Esophagus squamous epithelium (tissue), 5 donors: ENCODE results near the gene USB1. TPM values are rescaled to one million over a fixed set of nuclear protein-coding genes. Genes with fewer than 3 reads are reported as not detected.
A peak's percentile ranks its signal among the peaks of the same experiment; 100 is the strongest.

Experiments used
- DNase-seq: peaks from one replicate; lab custom pipeline; 2025; lab: John Stamatoyannopoulos, UW
- H3K27ac ChIP-seq, 4 donors: fragments of 200-600 bp; sonication (generic); one replicate each; pipeline ENCODE4 v1.5.1; 2016 to 2019; ENCODE audit warnings: mild to moderate bottlenecking in 1 of 4
- H3K27me3 ChIP-seq, 4 donors: fragments of 200-600 bp; sonication (generic); 1 replicate in 3 of 4; 2 replicates in 1 of 4; pipeline versions ENCODE4 v1.5.1 to v1.6.0; 2017 to 2021; ENCODE audit warnings: antibody characterized with exemption in 1 of 4
- H3K36me3 ChIP-seq, 3 donors: fragments of 200-600 bp; sonication (generic); one replicate each; pipeline ENCODE4 v1.5.1; 2016 to 2019
- H3K4me1 ChIP-seq, 3 donors: fragments of 200-600 bp; sonication (generic); one replicate each; pipeline ENCODE4 v1.5.1; 2017 to 2019
- H3K4me3 ChIP-seq, 4 donors: fragments of 200-600 bp; sonication (generic); 1 replicate in 3 of 4; 2 replicates in 1 of 4; pipeline ENCODE4 v1.5.1; 2016 to 2019; ENCODE audit warnings: mild to moderate bottlenecking in 2 of 4, moderate library complexity in 1 of 4
- H3K9me3 ChIP-seq, 3 donors: fragments of 200-600 bp; sonication (generic); one replicate each; pipeline ENCODE4 v1.5.1; 2016 to 2019
- POLR2A ChIP-seq, 4 donors: fragments of 450-650 bp; IDR thresholded peaks; one replicate each; pipeline ENCODE4 v1.6.1; 2017; ENCODE audit warnings: antibody characterized with exemption in 4 of 4, mild to moderate bottlenecking in 4 of 4, moderate library complexity in 3 of 4
- WGBS, 2 donors: methylation state at CpG; one replicate each; pipeline ENCODE4 v1.1.5; 2018; 5-methylcytosine and 5-hydroxymethylcytosine counted together
- intact Hi-C: fragments of 100-400 bp; cut with DNase I; formaldehyde crosslinking; loops from one replicate; pipeline ENCODE4 v1.15.0; 2022
- total RNA-seq, 4 donors: library from RNA; depleted of rRNA; stranded (reverse); fragments of >200 nt; gene quantifications; one replicate each; pipeline ENCODE4 v1.1.0, GENCODE V29; 2016
- TF ChIP-seq, protein P1 (sequence below), 6 experiments: fragments of 450-650 bp in 4 of 6; fragments of 200-600 bp in 2 of 6; sonication (generic) in 2 of 6; IDR thresholded peaks; one replicate each; pipeline ENCODE4 v1.5.1; 2016 to 2019; ENCODE audit warnings: antibody characterized with exemption in 6 of 6, mild to moderate bottlenecking in 4 of 6, moderate library complexity in 4 of 6
- donor health status: DM: yes; HTN: yes; CAD: no.

USB1 gene
- total RNA-seq, 4 donors from 2014 or later = 11.2 to 23.9 (median 18.6) TPM

DNA sequence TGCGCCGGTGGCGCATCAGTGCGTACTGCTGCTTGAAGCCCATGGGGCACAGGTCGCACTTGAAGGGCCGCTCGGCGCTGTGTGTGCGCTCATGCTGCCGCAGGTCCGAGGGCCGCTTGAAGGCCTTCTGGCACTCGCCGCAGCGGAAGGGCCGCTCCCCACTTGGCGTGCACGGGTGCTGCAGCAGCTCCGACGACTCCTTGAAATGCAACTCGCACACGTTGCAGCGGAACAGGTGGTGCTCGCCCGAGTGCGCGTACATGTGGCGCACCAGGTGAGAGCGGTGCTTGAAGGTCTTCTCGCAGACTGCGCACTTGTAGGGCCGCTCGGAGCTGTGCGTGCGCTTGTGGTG, 4.1 kb upstream of the USB1 start:
- peaks cover 17 to 75% (median 36%) of the 10 kb centered on the region in 3 donors for H3K4me1 ChIP-seq
- intact Hi-C loops = no loop called here
- 98 to 100% methylated on average over 2 to 14 of the region's 35 CpGs for WGBS, 2 donors
- DNase-seq = no peak
- no peaks in the 10 kb centered on the region for H3K27me3 ChIP-seq
- H3K36me3 ChIP-seq = peaks cover 13 to 42% (median 20%) of the 10 kb centered on the region in 3 donors
- TF ChIP-seq, protein P1, sequence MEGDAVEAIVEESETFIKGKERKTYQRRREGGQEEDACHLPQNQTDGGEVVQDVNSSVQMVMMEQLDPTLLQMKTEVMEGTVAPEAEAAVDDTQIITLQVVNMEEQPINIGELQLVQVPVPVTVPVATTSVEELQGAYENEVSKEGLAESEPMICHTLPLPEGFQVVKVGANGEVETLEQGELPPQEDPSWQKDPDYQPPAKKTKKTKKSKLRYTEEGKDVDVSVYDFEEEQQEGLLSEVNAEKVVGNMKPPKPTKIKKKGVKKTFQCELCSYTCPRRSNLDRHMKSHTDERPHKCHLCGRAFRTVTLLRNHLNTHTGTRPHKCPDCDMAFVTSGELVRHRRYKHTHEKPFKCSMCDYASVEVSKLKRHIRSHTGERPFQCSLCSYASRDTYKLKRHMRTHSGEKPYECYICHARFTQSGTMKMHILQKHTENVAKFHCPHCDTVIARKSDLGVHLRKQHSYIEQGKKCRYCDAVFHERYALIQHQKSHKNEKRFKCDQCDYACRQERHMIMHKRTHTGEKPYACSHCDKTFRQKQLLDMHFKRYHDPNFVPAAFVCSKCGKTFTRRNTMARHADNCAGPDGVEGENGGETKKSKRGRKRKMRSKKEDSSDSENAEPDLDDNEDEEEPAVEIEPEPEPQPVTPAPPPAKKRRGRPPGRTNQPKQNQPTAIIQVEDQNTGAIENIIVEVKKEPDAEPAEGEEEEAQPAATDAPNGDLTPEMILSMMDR (IDR thresholded peaks at IDR 0.05) = no peak
- no peak for TF ChIP-seq POLR2A (IDR thresholded peaks at IDR 0.05)
- H3K9me3 ChIP-seq = no peaks in the 10 kb centered on the region
- H3K4me3 ChIP-seq = no peak overlapping the region
- H3K27ac ChIP-seq = no peak overlapping the region

DNA sequence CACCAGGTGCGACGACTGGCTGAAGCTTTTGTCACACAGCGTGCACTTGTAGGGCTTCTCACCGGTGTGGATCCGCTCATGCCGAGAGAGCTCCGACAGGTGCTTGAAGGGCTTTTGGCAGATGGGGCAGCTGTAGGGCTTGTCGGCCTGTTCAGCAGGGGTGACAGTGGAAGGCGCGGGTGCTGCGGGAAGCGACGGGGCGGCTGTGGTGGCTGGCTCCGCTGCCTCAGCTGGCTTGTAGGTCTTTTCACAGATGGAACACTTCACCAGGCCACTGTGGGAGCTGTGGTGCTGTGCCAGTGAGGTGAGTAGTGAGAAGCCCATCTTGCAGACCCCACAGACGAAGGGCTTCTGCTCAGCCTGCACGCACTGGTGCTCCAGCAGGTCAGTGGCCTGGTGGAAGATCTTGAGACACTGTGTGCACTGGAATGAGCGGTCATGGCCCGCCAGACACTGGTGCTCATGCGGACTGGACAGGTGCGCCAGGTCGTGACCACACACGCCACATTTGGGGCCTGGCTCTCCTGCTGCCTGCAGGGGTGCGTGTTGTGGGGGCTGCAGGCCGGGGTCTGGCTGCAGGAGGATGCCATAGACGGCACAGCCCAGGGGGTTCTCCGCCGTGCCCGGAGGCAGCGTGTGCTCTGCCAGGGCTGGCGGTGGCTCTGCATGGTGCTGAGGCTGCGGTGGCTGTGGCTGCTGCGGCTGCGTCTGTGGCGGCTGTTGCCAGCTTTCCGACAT, 3.5 kb upstream of the USB1 start:
- H3K4me1 ChIP-seq = peaks cover 17 to 71% (median 36%) of the 10 kb centered on the region in 3 donors

DNA sequence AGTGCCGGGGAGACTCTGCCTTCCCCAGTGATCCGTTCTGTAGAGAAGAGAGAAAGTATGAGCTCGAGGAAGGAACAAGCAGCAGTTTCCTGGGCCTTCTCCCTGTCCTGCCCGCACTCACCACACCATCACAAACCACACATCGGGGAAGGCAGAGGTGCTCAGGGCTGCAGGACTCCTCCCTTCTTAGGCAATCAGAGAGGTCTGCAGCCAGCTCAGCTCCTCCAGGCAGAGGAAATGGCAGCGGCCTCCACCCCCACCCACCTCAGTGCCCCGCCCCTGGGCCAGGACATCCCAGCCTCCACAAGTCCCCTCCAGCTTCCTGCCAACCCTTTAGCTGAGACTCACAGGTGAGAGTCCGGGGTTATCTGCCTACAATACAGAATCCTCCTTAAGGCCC, 2.7 kb upstream of the USB1 start:
- no peak for DNase-seq
- H3K27me3 ChIP-seq = no peaks in the 10 kb centered on the region
- peaks cover 13 to 52% (median 20%) of the 10 kb centered on the region in 3 donors for H3K36me3 ChIP-seq
- intact Hi-C loops = no loop called here
- H3K4me1 ChIP-seq = peaks cover 17 to 63% (median 31%) of the 10 kb centered on the region in 3 donors
- peak overlapping the region in 1 of 4 donors; percentile 6 for H3K4me3 ChIP-seq
- no peak for TF ChIP-seq POLR2A (IDR thresholded peaks at IDR 0.05)
- TF ChIP-seq, protein P1 (IDR thresholded peaks at IDR 0.05) = no peak
- no peaks in the 10 kb centered on the region for H3K9me3 ChIP-seq
- H3K27ac ChIP-seq = peak overlapping the region in 1 of 4 donors; percentile 40
- 44 to 67% methylated on average over 1 to 3 of the region's 8 CpGs for WGBS, 2 donors

More for the DNA sequence above, 3.5 kb upstream of the USB1 start:
- H3K27ac ChIP-seq = no peak overlapping the region
- DNase-seq = no peak
- no peak overlapping the region for H3K4me3 ChIP-seq
- TF ChIP-seq, protein P1 (IDR thresholded peaks at IDR 0.05) = no peak
- no peak for TF ChIP-seq POLR2A (IDR thresholded peaks at IDR 0.05)
- 95 to 99% methylated on average over 7 to 15 of the region's 36 CpGs for WGBS, 2 donors
- no peaks in the 10 kb centered on the region for H3K27me3 ChIP-seq
- intact Hi-C loops = no loop called here
- H3K9me3 ChIP-seq = no peaks in the 10 kb centered on the region
- H3K36me3 ChIP-seq = peaks cover 13 to 46% (median 20%) of the 10 kb centered on the region in 3 donors

DNA sequence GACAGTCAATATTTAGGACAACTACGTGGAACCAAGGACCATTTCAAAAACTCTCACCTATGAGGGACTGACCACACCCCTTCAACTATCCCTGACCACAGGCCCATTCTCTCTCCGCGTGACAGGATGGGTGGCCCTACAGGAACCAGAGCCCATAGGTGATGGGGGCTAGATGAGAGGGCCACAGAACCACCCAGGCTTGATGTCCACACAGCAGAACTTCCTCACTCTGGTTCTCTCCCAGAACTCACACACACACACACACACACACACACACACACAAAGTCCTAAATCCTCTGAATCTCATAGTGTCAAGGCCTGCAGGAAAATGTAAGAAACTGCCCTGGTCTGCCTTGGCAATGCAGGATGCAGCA, 2.2 kb upstream of the USB1 start:
- intact Hi-C loops = no loop called here
- Histone ChIP-seq H3K4me3 (peak overlapping the region in 1 of 4 donors; percentile 91), H3K27ac (peak overlapping the region in 3 of 4 donors; percentile 90 to 96 (median 94)), H3K27me3 (no peaks in the 10 kb centered on the region), H3K36me3 (peaks cover 13 to 47% (median 20%) of the 10 kb centered on the region in 3 donors), H3K4me1 (peaks cover 17 to 58% (median 28%) of the 10 kb centered on the region in 3 donors), H3K9me3 (no peaks in the 10 kb centered on the region)
- DNase-seq = no peak
- 29 to 67% methylated on average over 1 of the region's 3 CpGs for WGBS, 2 donors
- no peak for TF ChIP-seq POLR2A (IDR thresholded peaks at IDR 0.05)
- TF ChIP-seq, protein P1 (IDR thresholded peaks at IDR 0.05) = no peak

DNA sequence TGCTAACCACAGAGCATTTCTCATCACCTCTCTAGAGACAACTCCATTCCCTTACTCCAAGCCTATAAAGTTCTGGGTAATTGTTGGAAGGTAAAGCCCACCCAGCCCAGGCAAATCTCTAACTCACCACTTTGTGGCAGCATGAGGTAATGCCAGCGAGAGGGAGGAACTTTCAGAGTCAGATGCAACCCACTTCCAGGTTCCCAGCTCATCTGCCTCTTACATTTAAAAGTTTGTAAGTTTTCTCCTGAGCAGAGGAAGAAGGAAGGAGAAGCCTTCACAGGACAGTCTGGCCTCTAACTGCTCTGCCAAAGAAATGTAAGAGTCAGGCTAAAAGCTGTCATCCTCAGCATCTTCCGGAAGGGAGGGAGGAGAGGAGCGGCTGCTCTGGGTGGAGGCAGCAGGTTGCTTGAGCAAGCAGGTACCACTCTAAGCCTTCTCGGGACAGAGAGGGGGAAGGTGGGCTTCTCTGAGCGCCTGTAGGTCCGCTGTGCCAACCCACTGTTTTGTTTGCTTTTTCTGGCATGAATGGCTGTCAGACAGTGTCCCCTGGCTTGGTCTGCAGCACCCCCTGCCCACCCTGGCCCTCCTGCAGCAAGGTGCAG, 1.7 kb upstream of the USB1 start:
- Histone ChIP-seq H3K36me3 (peaks cover 13 to 43% (median 20%) of the 10 kb centered on the region in 3 donors), H3K4me1 (peaks cover 17 to 54% (median 28%) of the 10 kb centered on the region in 3 donors), H3K4me3 (peak overlapping the region; percentile 65 to 91 (median 78)), H3K27ac (peak overlapping the region; percentile 90 to 96 (median 93)), H3K27me3 (no peaks in the 10 kb centered on the region), H3K9me3 (no peaks in the 10 kb centered on the region)
- DNase-seq = no peak
- intact Hi-C loops = no loop called here
- TF ChIP-seq POLR2A (IDR thresholded peaks at IDR 0.05) = no peak
- TF ChIP-seq, protein P1 (IDR thresholded peaks at IDR 0.05) = no peak
- 5 to 12% methylated on average over 5 to 6 of the region's 6 CpGs for WGBS, 2 donors
